HepG2 (cell line): ENCODE measurements around the gene TEKT3. TPM values are rescaled to one million over a fixed set of nuclear protein-coding genes. Genes with fewer than 3 reads are reported as not detected.

Experiments
- ATAC-seq: fragments of 200-7000 bp; cut with Tn5 transposase; 3 replicates; pipeline ENCODE4 v1.9.1; 2020; ENCODE audit warnings: mild to moderate bottlenecking, moderate library complexity
- BruUV-seq: library from RNA; stranded (reverse); fragments of 400-500 nt; replicated peaks from 2 replicates; lab custom pipeline; 2021; lab: Mats Ljungman, UMichigan
- CTCF ChIA-PET: fragments of 300-600 bp; formaldehyde crosslinking; extraction: SDS; loops from one replicate; lab custom pipeline; 2021; ENCODE audit warnings: low total read pairs, inconsistent platforms, low intra/inter-chr PET ratio; lab: Yijun Ruan, JAX
- POLR2A ChIA-PET: fragments of 350-600 bp; sonication (Branson Sonifier 250); formaldehyde crosslinking; loops from one replicate; lab custom pipeline; 2020; ENCODE audit warnings: antibody characterized with exemption, inconsistent platforms; lab: Yijun Ruan, JAX
- DNase-seq: peaks from one replicate; pipeline ENCODE4 v3.0.0-alpha.2; 2015; ENCODE audit warnings: low spot score
- FAIRE-seq: peaks from 3 replicates; lab custom pipeline; 2011; peaks lifted over from hg19 to GRCh38; lab: Jason Lieb, UNC
- H2AFZ ChIP-seq: one replicate; pipeline ENCODE4 v1.6.1; 2011; ENCODE audit warnings: low read length, inconsistent platforms
- H3K27ac ChIP-seq: fragments of 300-600 bp; 3 replicates; pipeline ENCODE4 v1.8.0; 2011; ENCODE audit warnings: mixed run types, mild to moderate bottlenecking, mixed read lengths, low read length, inconsistent platforms; ENCODE audit not compliant: insufficient read depth; ENCODE audit errors: extremely low read length
- H3K27me3 ChIP-seq, 2 experiments: fragments of 200-600 bp in 1 of 2; 2 replicates in 1 of 2; 3 replicates in 1 of 2; pipeline versions ENCODE4 v1.6.0 to v1.8.0; 2011; ENCODE audit warnings: low read length in 2 of 2, mild to moderate bottlenecking in 2 of 2, moderate library complexity in 2 of 2, inconsistent platforms in 1 of 2; ENCODE audit not compliant: insufficient read depth in 2 of 2, control insufficient read depth in 1 of 2
- H3K36me3 ChIP-seq, 2 experiments: fragments of 200-600 bp in 1 of 2; replicated peaks in 1 of 2; 2 replicates in 1 of 2; 3 replicates in 1 of 2; pipeline versions ENCODE4 v1.5.1 to v1.8.0; 2011; ENCODE audit warnings: low read length in 2 of 2, inconsistent platforms in 1 of 2; ENCODE audit not compliant: insufficient read depth in 2 of 2, control insufficient read depth in 1 of 2
- H3K4me1 ChIP-seq: 2 replicates; pipeline ENCODE4 v1.5.1; 2012; ENCODE audit warnings: low read length, inconsistent platforms; ENCODE audit not compliant: insufficient read depth
- H3K4me2 ChIP-seq: 2 replicates; pipeline ENCODE4 v1.6.0; 2011; ENCODE audit warnings: low read depth, low read length, inconsistent platforms
- H3K4me3 ChIP-seq, 3 experiments: fragments of 200-600 bp in 1 of 3; sonication (generic), shearing (Covaris generic) in 1 of 3; replicated peaks in 1 of 3; 2 replicates each; pipeline ENCODE4 v1.5.1; 2011 to 2016; ENCODE audit warnings: low read length in 3 of 3, inconsistent platforms in 2 of 3, low read depth in 2 of 3, mild to moderate bottlenecking in 2 of 3, control low read depth in 1 of 3, mixed read lengths in 1 of 3; ENCODE audit not compliant: insufficient read depth in 1 of 3
- H3K79me2 ChIP-seq: one replicate; pipeline ENCODE4 v1.6.1; 2011; ENCODE audit warnings: low read length, inconsistent platforms; ENCODE audit not compliant: insufficient read depth
- H3K9ac ChIP-seq: 2 replicates; pipeline ENCODE4 v1.6.0; 2011; ENCODE audit warnings: mild to moderate bottlenecking, low read depth, low read length, inconsistent platforms; ENCODE audit not compliant: insufficient read depth
- H3K9me3 ChIP-seq: 2 replicates; pipeline ENCODE4 v1.5.1; 2012; ENCODE audit warnings: mild to moderate bottlenecking, low read length
- H4K20me1 ChIP-seq: 2 replicates; pipeline ENCODE4 v1.6.0; 2011; ENCODE audit warnings: inconsistent platforms, mild to moderate bottlenecking, low read length, moderate library complexity; ENCODE audit not compliant: insufficient read depth
- ARNT2 ChIP-seq: sonication (generic); formaldehyde crosslinking; IDR thresholded peaks from 2 replicates; pipeline ENCODE4 v1.8.0; 2022; ENCODE audit warnings: mild to moderate bottlenecking, low read depth, missing genetic modification reagents, moderate library complexity
- SSRP1 ChIP-seq: IDR thresholded peaks from 2 replicates; pipeline ENCODE4 v1.6.1; 2016; ENCODE audit warnings: control low read depth
- ZNF251 ChIP-seq: sonication (generic); formaldehyde crosslinking; IDR thresholded peaks from 2 replicates; pipeline ENCODE4 v1.9.0; 2021; ENCODE audit warnings: mild to moderate bottlenecking, missing genetic modification reagents
- ZNF350 ChIP-seq: sonication (generic); formaldehyde crosslinking; IDR thresholded peaks from 2 replicates; pipeline ENCODE4 v1.4.0; 2020; ENCODE audit warnings: mild to moderate bottlenecking, low read depth, missing genetic modification reagents, borderline replicate concordance
- ZNF501 ChIP-seq: sonication (generic); formaldehyde crosslinking; IDR thresholded peaks from 2 replicates; pipeline ENCODE4 v1.5.1; 2020; ENCODE audit warnings: mild to moderate bottlenecking, moderate library complexity, missing genetic modification reagents
- ZNF644 ChIP-seq: IDR thresholded peaks from 2 replicates; pipeline ENCODE4 v1.6.1; 2016; ENCODE audit warnings: low read depth
- WGBS: methylation state at CpG from one replicate; pipeline ENCODE4 v1.1.6; 2017; ENCODE audit warnings: low lambda C conversion rate; 5-methylcytosine and 5-hydroxymethylcytosine counted together
- in situ Hi-C: cut with HindIII; loops from 2 replicates; pipeline ENCODE4 v1.10.0; 2017; ENCODE audit warnings: low pct_unique_long_range_greater_than_20kb; ENCODE audit not compliant: extremely low pct_ligation_motif_present
- intact Hi-C: fragments of 100-400 bp; cut with micrococcal nuclease; formaldehyde crosslinking; loops from one replicate; pipeline ENCODE4 v1.10.0; 2022; ENCODE audit not compliant: unreplicated experiment
- polyA plus RNA-seq, 8 experiments: library from polyadenylated mRNA; depleted of rRNA in 3 of 8; stranded (reverse) in 7 of 8; unstranded in 1 of 8; fragments of >200 nt; fragmentation: Illumina TruSeq in 4 of 8; extraction: Trizol in 4 of 8; gene quantifications; 2 replicates each; pipeline versions ENCODE4 v1.2.1 to v1.2.3, GENCODE V29; 2011 to 2016; ENCODE audit warnings: low read depth in 4 of 8, missing spikeins in 1 of 8, mixed read lengths in 1 of 8; ENCODE audit not compliant: insufficient read depth in 1 of 8
- total RNA-seq, 5 experiments: library from RNA; depleted of rRNA; stranded (reverse); fragments of >200 nt; fragmentation: Illumina TruSeq; extraction: Trizol; gene quantifications; 2 replicates each; pipeline ENCODE4 v1.2.3, GENCODE V29; 2016; ENCODE audit warnings: low read depth in 1 of 5
- TF ChIP-seq, protein P1 (sequence below): sonication (generic); formaldehyde crosslinking; IDR thresholded peaks from 2 replicates; pipeline ENCODE4 v1.8.0; 2023; ENCODE audit warnings: mild to moderate bottlenecking, missing genetic modification reagents
- TF ChIP-seq, protein P2 (sequence below): sonication (generic); formaldehyde crosslinking; IDR thresholded peaks from 2 replicates; pipeline ENCODE4 v1.4.0; 2020; ENCODE audit warnings: low read depth, mild to moderate bottlenecking, missing genetic modification reagents
- TF ChIP-seq, protein P3 (sequence below): IDR thresholded peaks from 2 replicates; pipeline ENCODE4 v1.6.1; 2016; ENCODE audit warnings: mild to moderate bottlenecking, missing biosample characterization, missing genetic modification reagents

Gene TEKT3
- total and polyA plus RNA-seq, 2 of the 13 experiments (the other 11 are each of a cell fraction or from before 2014, with no cell fraction given): 0.58 to 0.82 TPM

DNA sequence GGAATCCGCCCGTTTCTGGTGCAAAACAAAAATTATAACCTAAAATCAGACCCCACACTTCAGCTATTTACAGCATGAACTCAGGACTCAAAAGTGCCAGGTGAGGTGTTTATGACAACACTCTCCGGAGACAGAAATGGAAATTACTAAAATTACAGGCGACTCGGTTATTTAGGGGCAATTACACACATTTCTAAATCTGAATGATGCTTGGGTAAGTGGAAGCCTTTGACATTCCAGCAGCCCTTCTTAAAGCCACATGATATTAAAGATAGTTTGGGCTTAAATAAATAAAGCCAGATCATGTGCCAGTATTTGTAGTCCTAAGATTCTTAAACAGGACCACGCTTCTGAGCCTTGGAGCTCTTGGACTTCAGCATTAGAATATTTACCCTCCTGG is 39.6 kb downstream of the TEKT3 start:
- no peaks in the 10 kb centered on the region for H3K79me2 ChIP-seq
- no peaks in the 10 kb centered on the region for H4K20me1 ChIP-seq
- in situ Hi-C loops: no loop called here
- intact Hi-C loops: no loop called here
- H3K27ac ChIP-seq: no peak overlapping the region
- H2AFZ ChIP-seq: no peak overlapping the region
- ChIA-PET POLR2A (no interaction called here), CTCF (no interaction called here)
- 38% methylated on average over 6 of the region's 6 CpGs for WGBS
- no peak overlapping the region for H3K9ac ChIP-seq
- DNase-seq (no peak), ATAC-seq (no peak), FAIRE-seq (no peak)
- no peaks in the 10 kb centered on the region for H3K9me3 ChIP-seq
- H3K4me2 ChIP-seq: no peak overlapping the region
- H3K36me3 ChIP-seq: no peaks in the 10 kb centered on the region
- no peaks in the 10 kb centered on the region for H3K4me1 ChIP-seq
- H3K27me3 ChIP-seq: peaks cover 0 to 12% of the 10 kb centered on the region in 2 experiments; a peak in 2 of 5 replicates
- no TSS peak for BruUV-seq
- TF ChIP-seq, protein P1, sequence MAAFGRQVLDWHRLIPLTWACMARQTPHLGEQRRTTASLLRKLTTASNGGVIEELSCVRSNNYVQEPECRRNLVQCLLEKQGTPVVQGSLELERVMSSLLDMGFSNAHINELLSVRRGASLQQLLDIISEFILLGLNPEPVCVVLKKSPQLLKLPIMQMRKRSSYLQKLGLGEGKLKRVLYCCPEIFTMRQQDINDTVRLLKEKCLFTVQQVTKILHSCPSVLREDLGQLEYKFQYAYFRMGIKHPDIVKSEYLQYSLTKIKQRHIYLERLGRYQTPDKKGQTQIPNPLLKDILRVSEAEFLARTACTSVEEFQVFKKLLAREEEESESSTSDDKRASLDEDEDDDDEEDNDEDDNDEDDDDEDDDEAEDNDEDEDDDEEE: no peak
- TF ChIP-seq, protein P2, sequence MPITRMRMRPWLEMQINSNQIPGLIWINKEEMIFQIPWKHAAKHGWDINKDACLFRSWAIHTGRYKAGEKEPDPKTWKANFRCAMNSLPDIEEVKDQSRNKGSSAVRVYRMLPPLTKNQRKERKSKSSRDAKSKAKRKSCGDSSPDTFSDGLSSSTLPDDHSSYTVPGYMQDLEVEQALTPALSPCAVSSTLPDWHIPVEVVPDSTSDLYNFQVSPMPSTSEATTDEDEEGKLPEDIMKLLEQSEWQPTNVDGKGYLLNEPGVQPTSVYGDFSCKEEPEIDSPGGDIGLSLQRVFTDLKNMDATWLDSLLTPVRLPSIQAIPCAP (CRISPR knock-in tag): no peak
- no peak for TF ChIP-seq ZNF350 (CRISPR knock-in tag)
- no peak for TF ChIP-seq ZNF644 (CRISPR knock-in tag)
- no peak overlapping the region for H3K4me3 ChIP-seq

DNA sequence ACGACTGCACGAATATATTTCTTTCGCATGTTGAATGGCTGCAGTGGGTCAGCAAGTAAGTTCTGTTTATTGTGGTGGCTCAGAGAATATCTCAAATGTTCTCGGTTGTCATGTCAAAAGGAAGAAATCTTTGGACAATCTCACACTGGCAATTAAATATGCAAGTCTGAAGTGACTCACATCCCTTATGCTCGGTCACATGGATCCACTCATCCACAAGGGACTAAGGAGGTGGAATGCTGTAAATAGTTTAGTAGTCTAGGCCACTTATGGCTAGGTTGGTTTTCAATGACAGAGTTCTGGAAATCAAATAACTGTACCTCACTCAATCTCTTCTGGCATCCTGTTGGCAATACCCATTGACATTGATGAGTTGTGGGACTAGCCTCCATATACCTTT is 43.2 kb downstream of the TEKT3 start:
- no peak overlapping the region for H2AFZ ChIP-seq
- H3K9ac ChIP-seq: no peak overlapping the region
- ATAC-seq (no peak), DNase-seq (no peak), FAIRE-seq (no peak)
- no TSS peak for BruUV-seq
- no peak overlapping the region for H3K27ac ChIP-seq
- CTCF ChIA-PET: no interaction called here
- no peaks in the 10 kb centered on the region for H4K20me1 ChIP-seq
- intact Hi-C loops: no loop called here
- no peak overlapping the region for H3K4me2 ChIP-seq
- H3K9me3 ChIP-seq: no peaks in the 10 kb centered on the region
- H3K4me3 ChIP-seq: no peak overlapping the region
- WGBS: 58% methylated on average over 5 of the region's 5 CpGs
- H3K36me3 ChIP-seq: no peaks in the 10 kb centered on the region
- in situ Hi-C loops: no loop called here
- H3K27me3 ChIP-seq: peaks cover 0 to 8% of the 10 kb centered on the region in 2 experiments; a peak in 2 of 5 replicates
- POLR2A ChIA-PET: no interaction called here
- no peaks in the 10 kb centered on the region for H3K79me2 ChIP-seq
- H3K4me1 ChIP-seq: no peaks in the 10 kb centered on the region
- TF ChIP-seq ARNT2 (CRISPR knock-in tag) (no peak), ZNF251 (no peak), SSRP1 (CRISPR knock-in tag) (no peak), ZNF501 (CRISPR knock-in tag) (no peak)
- TF ChIP-seq, protein P3, sequence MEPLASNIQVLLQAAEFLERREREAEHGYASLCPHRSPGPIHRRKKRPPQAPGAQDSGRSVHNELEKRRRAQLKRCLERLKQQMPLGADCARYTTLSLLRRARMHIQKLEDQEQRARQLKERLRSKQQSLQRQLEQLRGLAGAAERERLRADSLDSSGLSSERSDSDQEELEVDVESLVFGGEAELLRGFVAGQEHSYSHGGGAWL: no peak
